ENCODE results near the gene LSS.

DNA sequence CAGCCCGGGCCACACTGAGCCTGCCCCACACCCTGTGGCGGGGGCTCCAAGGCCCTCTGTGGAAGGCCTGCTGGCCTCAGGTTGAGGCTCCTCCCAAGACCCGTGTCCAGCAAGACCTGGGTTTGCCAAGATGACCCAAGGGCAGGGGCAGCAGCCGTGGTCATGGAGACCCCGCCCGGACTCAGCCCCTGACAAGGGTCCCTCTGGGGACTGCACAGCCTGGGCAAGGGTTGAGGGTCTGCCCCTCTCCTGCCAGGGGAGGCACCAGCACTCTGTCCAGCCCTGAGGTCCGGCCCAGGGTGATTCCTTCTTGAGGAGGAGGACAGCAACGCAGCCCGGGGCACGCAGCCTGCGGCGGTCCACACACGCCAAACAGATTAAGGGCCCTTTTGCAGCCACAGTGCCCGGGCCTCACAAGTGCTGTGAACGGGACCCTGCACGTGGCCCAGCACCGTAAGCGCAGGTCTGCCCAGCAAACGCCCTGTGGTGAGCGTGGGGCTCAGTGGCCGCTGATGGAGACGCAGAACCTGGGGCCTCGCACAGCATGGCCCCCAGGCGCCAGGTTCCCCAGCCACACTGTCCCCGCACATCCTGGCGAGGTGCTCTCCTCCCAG lies 47.7 kb downstream of the LSS start:
- TF ChIP-seq CTCF (IDR thresholded peaks at IDR 0.05) (no peak), POLR2A (IDR thresholded peaks at IDR 0.05) (no peak), EP300 (IDR thresholded peaks at IDR 0.05; ENCODE audit: low read depth) (no peak)

Data from transverse colon (tissue), 3 donors.